Measurements from ENCODE around the gene TBC1D1.

DNA sequence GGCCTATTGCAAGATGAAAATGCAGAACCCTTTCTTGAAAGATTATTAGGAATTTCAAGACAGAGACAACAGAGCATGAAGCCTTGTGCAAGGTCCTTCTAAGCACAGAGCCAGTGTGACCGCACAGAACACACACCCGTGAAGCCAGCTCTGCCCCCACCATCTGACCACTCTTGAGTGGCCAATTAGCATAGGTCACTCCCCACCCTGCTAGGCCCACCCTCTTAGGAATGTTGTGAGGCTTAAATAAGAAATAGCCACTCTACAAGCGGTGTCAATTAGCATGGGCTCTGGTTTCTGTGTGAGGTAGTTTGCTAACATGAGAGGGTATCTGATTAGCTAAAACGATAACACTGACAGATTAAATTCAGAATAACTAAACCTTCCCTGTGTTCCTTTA is 222.2 kb downstream of the TBC1D1 start:
- TF ChIP-seq EZH2 (IDR thresholded peaks at IDR 0.05; ENCODE audit: low read length, missing control alignments): no peak
- TF ChIP-seq, protein P1, sequence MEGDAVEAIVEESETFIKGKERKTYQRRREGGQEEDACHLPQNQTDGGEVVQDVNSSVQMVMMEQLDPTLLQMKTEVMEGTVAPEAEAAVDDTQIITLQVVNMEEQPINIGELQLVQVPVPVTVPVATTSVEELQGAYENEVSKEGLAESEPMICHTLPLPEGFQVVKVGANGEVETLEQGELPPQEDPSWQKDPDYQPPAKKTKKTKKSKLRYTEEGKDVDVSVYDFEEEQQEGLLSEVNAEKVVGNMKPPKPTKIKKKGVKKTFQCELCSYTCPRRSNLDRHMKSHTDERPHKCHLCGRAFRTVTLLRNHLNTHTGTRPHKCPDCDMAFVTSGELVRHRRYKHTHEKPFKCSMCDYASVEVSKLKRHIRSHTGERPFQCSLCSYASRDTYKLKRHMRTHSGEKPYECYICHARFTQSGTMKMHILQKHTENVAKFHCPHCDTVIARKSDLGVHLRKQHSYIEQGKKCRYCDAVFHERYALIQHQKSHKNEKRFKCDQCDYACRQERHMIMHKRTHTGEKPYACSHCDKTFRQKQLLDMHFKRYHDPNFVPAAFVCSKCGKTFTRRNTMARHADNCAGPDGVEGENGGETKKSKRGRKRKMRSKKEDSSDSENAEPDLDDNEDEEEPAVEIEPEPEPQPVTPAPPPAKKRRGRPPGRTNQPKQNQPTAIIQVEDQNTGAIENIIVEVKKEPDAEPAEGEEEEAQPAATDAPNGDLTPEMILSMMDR (conservative IDR thresholded peaks at IDR 0.05 in 1 of 2, IDR thresholded peaks at IDR 0.05 in 1 of 2; ENCODE audit: low read depth in 1 of 2, low read length in 2 of 2): no peak
